HCT116 (cell line): Measurements from ENCODE around the gene CCDC3. TPM values are rescaled to one million over a fixed set of nuclear protein-coding genes. Genes with fewer than 3 reads are reported as not detected.

Experiments used
- ATAC-seq: fragments of 200-7000 bp; cut with Tn5 transposase; 2 replicates; pipeline ENCODE4 v1.9.1; 2020; ENCODE audit warnings: mild to moderate bottlenecking, moderate library complexity
- BruUV-seq: library from RNA; stranded (reverse); fragments of 400-500 nt; replicated peaks from 2 replicates; lab custom pipeline; 2021; lab: Mats Ljungman, UMichigan
- CTCF ChIA-PET: fragments of 300-600 bp; sonication (Branson Sonifier 250); formaldehyde crosslinking; loops from one replicate; lab custom pipeline; 2021; ENCODE audit warnings: antibody characterized with exemption; lab: Charles Lee
- POLR2A ChIA-PET: fragments of 300-600, 350-600 bp; sonication (Branson Sonifier 250); formaldehyde crosslinking; loops from one replicate; lab custom pipeline; 2021; ENCODE audit warnings: antibody characterized with exemption; lab: Charles Lee
- RAD21 ChIA-PET, 2 experiments: fragments of 300-600 bp; sonication (Branson Sonifier 250); formaldehyde crosslinking; loops; one replicate each; lab custom pipeline; 2023; ENCODE audit warnings: low total read pairs in 2 of 2; ENCODE audit not compliant: uncharacterized antibody in 2 of 2, unreplicated experiment in 2 of 2, low non-redundant PET in 1 of 2; lab: Charles Lee
- DNase-seq: peaks from one replicate; pipeline ENCODE4 v3.0.0-alpha.2; 2010; ENCODE audit warnings: low read depth, low spot score
- H2AFZ ChIP-seq: fragments of 200-600 bp; shearing (Covaris generic), sonication (generic); 2 replicates; pipeline ENCODE4 v1.6.1; 2017; ENCODE audit warnings: low read depth, mixed run types, mixed read lengths, antibody characterized with exemption, low read length; ENCODE audit not compliant: poor library complexity, severe bottlenecking
- H3K27ac ChIP-seq: 2 replicates; pipeline ENCODE4 v1.5.1; 2012; ENCODE audit warnings: low read depth, low read length
- H3K27me3 ChIP-seq: fragments of 200-600 bp; sonication (generic); 2 replicates; pipeline ENCODE4 v1.6.1; 2016; ENCODE audit warnings: mixed run types, low read length, mixed read lengths; ENCODE audit not compliant: insufficient read depth
- H3K36me3 ChIP-seq, 2 experiments: fragments of 200-500 bp in 1 of 2; fragments of 200-600 bp in 1 of 2; sonication (Bioruptor generic) in 1 of 2; sonication (generic) in 1 of 2; 2 replicates each; pipeline versions ENCODE4 v1.5.1 to v1.6.1; 2014 to 2016; ENCODE audit warnings: low read length in 2 of 2, inconsistent platforms in 1 of 2, mixed read lengths in 1 of 2, mixed run types in 1 of 2; ENCODE audit not compliant: insufficient read depth in 2 of 2, control insufficient read depth in 1 of 2
- H3K4me1 ChIP-seq, 2 experiments: fragments of 200-600 bp in 1 of 2; sonication (generic) in 1 of 2; 2 replicates each; pipeline versions ENCODE4 v1.5.1 to v1.6.1; 2012 to 2017; ENCODE audit warnings: low read length in 2 of 2, inconsistent platforms in 1 of 2, mild to moderate bottlenecking in 1 of 2, mixed read lengths in 1 of 2, mixed run types in 1 of 2, moderate library complexity in 1 of 2; ENCODE audit not compliant: insufficient read depth in 2 of 2, control insufficient read depth in 1 of 2
- H3K4me2 ChIP-seq: fragments of 200-600 bp; sonication (generic); 2 replicates; pipeline ENCODE4 v1.6.1; 2017; ENCODE audit warnings: mixed run types, low read length, mixed read lengths
- H3K4me3 ChIP-seq, 2 experiments: fragments of 200-600 bp in 1 of 2; sonication (generic) in 1 of 2; replicated peaks in 1 of 2; 2 replicates each; pipeline ENCODE4 v1.5.1; 2011 to 2016; ENCODE audit warnings: low read length in 2 of 2, control low read depth in 1 of 2, low read depth in 1 of 2, mild to moderate bottlenecking in 1 of 2, mixed read lengths in 1 of 2, mixed run types in 1 of 2
- H3K79me2 ChIP-seq: fragments of 200-600 bp; sonication (generic); 2 replicates; pipeline ENCODE4 v1.6.1; 2017; ENCODE audit warnings: mild to moderate bottlenecking, mixed run types, low read length, moderate library complexity, mixed read lengths; ENCODE audit not compliant: insufficient read depth
- H3K9ac ChIP-seq: fragments of 200-600 bp; sonication (generic); 2 replicates; pipeline ENCODE4 v1.6.1; 2016; ENCODE audit warnings: low read length, mixed read lengths
- H3K9me2 ChIP-seq: fragments of 200-600 bp; sonication (generic), shearing (Covaris generic); 2 replicates; pipeline ENCODE4 v1.6.1; 2017; ENCODE audit warnings: mixed run types, mild to moderate bottlenecking, moderate library complexity; ENCODE audit not compliant: insufficient read depth
- H3K9me3 ChIP-seq, 2 experiments: fragments of 200-500 bp in 1 of 2; fragments of 200-600 bp in 1 of 2; sonication (Bioruptor generic) in 1 of 2; sonication (generic) in 1 of 2; 2 replicates each; pipeline ENCODE4 v1.6.1; 2014 to 2017; ENCODE audit warnings: low read length in 2 of 2, mixed read lengths in 2 of 2, inconsistent platforms in 1 of 2, low read depth in 1 of 2, mild to moderate bottlenecking in 1 of 2, mixed run types in 1 of 2, moderate library complexity in 1 of 2; ENCODE audit not compliant: control insufficient read depth in 1 of 2, insufficient read depth in 1 of 2
- H4K20me1 ChIP-seq: fragments of 200-600 bp; sonication (generic), shearing (Covaris generic); 2 replicates; pipeline ENCODE4 v1.6.1; 2017; ENCODE audit warnings: mixed run types, mild to moderate bottlenecking, moderate library complexity; ENCODE audit not compliant: insufficient read depth
- EGR1 ChIP-seq: IDR thresholded peaks from 2 replicates; pipeline ENCODE4 v1.6.1; 2012; ENCODE audit warnings: low read depth
- FOSL1 ChIP-seq: IDR thresholded peaks from 2 replicates; pipeline ENCODE4 v1.6.1; 2012; ENCODE audit warnings: low read depth
- POLR2A ChIP-seq: IDR thresholded peaks from 2 replicates; pipeline ENCODE4 v1.7.0; 2011; ENCODE audit warnings: borderline replicate concordance; ENCODE audit not compliant: insufficient read depth, insufficient read length; ENCODE audit errors: extremely low read depth
- POLR2AphosphoS5 ChIP-seq: IDR thresholded peaks from 2 replicates; pipeline ENCODE4 v1.6.1; 2011; ENCODE audit warnings: mild to moderate bottlenecking, low read depth, low read length, moderate library complexity
- SIN3A ChIP-seq: IDR thresholded peaks from 2 replicates; pipeline ENCODE4 v1.6.1; 2012; ENCODE audit warnings: low read depth
- SRF ChIP-seq: IDR thresholded peaks from 2 replicates; pipeline ENCODE4 v1.6.1; 2012; ENCODE audit warnings: low read depth
- YY1 ChIP-seq: IDR thresholded peaks from 2 replicates; pipeline ENCODE4 v1.6.1; 2011; ENCODE audit warnings: low read length, low read depth, moderate library complexity, mild to moderate bottlenecking; ENCODE audit not compliant: insufficient replicate concordance; ENCODE audit errors: extremely low read depth
- ZFX ChIP-seq: fragments of 450-650 bp; IDR thresholded peaks from 2 replicates; pipeline ENCODE4 v1.6.1; 2017
- ZNF274 ChIP-seq: fragments of 200-500 bp; sonication (Bioruptor generic); IDR thresholded peaks from 2 replicates; pipeline ENCODE4 v1.6.1; 2014; ENCODE audit warnings: mild to moderate bottlenecking, low read depth, low read length, inconsistent platforms
- intact Hi-C: fragments of 100-400 bp; cut with micrococcal nuclease; formaldehyde crosslinking; loops from 2 replicates; pipeline ENCODE4 v1.10.0; 2022
- total RNA-seq: library from RNA; stranded (reverse); gene quantifications from one replicate; pipeline ENCODE4 v1.2.1, GENCODE V29; 2021; ENCODE audit not compliant: unreplicated experiment
- TF ChIP-seq, protein P1 (sequence below): IDR thresholded peaks from 2 replicates; pipeline ENCODE4 v1.6.1; 2011; ENCODE audit warnings: mild to moderate bottlenecking, low read length, moderate library complexity; ENCODE audit not compliant: insufficient replicate concordance; ENCODE audit errors: extremely low read depth
- TF ChIP-seq, protein P2 (sequence below): IDR thresholded peaks from 2 replicates; pipeline ENCODE4 v1.6.1; 2012

Gene CCDC3
- total RNA-seq, 1 experiment from 2014 or later = 10.5 TPM

DNA sequence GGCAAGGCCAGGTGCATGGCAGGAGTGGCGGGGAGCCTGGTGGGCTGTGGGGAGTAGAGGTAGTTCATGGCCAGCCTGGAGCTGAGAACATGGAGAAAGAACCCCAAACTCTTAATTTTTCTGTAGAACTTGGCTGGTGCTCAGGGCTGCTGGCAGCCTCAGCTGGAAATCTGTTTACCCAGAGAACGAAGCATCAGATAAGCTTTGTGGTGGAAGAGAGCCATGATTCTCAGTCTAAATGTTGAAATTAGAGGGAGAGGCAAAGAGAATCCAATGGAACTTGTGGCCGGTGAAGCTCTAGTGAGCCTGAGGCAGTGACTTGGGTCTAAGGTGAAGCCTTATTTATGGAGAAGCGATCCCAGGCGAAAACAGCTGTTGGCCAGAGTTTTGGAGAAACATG is 126.4 kb downstream of the CCDC3 start:
- no peaks in the 10 kb centered on the region for H4K20me1 ChIP-seq
- H3K27ac ChIP-seq = no peak overlapping the region
- no peak overlapping the region for H2AFZ ChIP-seq
- CTCF ChIA-PET = interaction anchor here (1.7 kb wide), 1 partner anchor 27 kb away, joined by 5 read pairs; no protein-coding TSS in a partner anchor
- no peak overlapping the region for H3K4me3 ChIP-seq
- no peak overlapping the region for H3K4me2 ChIP-seq
- H3K79me2 ChIP-seq = no peaks in the 10 kb centered on the region
- H3K9ac ChIP-seq = no peak overlapping the region
- TF ChIP-seq, protein P1, sequence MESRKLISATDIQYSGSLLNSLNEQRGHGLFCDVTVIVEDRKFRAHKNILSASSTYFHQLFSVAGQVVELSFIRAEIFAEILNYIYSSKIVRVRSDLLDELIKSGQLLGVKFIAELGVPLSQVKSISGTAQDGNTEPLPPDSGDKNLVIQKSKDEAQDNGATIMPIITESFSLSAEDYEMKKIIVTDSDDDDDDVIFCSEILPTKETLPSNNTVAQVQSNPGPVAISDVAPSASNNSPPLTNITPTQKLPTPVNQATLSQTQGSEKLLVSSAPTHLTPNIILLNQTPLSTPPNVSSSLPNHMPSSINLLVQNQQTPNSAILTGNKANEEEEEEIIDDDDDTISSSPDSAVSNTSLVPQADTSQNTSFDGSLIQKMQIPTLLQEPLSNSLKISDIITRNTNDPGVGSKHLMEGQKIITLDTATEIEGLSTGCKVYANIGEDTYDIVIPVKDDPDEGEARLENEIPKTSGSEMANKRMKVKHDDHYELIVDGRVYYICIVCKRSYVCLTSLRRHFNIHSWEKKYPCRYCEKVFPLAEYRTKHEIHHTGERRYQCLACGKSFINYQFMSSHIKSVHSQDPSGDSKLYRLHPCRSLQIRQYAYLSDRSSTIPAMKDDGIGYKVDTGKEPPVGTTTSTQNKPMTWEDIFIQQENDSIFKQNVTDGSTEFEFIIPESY = no peak
- TF ChIP-seq POLR2A (no peak), SRF (no peak), FOSL1 (no peak), EGR1 (no peak), ZNF274 (no peak), YY1 (no peak), POLR2AphosphoS5 (no peak), ZFX (no peak), SIN3A (no peak)
- TF ChIP-seq, protein P2, sequence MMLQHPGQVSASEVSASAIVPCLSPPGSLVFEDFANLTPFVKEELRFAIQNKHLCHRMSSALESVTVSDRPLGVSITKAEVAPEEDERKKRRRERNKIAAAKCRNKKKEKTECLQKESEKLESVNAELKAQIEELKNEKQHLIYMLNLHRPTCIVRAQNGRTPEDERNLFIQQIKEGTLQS = no peak
- TF ChIP-seq, all 23 proteins: peak for 0
- Histone ChIP-seq H3K36me3 (no peaks in the 10 kb centered on the region), H3K27me3 (no peaks in the 10 kb centered on the region; the same call in 1 of the 2 replicates), H3K9me3 (no peaks in the 10 kb centered on the region), H3K4me1 (no peaks in the 10 kb centered on the region), H3K9me2 (no peaks in the 10 kb centered on the region)
- BruUV-seq = no TSS peak
- ATAC-seq (no peak), DNase-seq (no peak)
- POLR2A ChIA-PET = no interaction called here
- intact Hi-C loops = no loop called here
- RAD21 ChIA-PET = no interaction called here
